ENCODE results near the gene COQ8B.

DNA sequence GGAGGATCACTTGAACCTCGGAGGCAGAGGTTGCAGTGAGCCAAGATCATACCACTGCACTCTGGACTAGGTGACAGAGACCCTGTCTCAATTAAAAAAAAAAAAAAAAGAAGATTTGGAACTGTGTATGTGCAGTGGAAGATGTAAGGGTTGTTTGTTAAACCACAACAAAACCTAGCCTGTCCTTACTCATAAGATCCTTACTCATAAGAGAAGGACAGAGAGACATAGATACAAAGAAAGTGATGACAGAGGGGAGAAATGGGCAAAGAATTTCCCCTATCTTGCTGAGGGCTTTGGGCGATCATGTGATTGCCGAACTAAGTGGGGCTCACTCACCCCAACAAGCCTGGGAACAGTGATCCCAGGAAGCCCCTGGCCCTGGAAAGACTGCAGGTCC is 8.2 kb upstream of the COQ8B start:
- TF ChIP-seq, protein P1, sequence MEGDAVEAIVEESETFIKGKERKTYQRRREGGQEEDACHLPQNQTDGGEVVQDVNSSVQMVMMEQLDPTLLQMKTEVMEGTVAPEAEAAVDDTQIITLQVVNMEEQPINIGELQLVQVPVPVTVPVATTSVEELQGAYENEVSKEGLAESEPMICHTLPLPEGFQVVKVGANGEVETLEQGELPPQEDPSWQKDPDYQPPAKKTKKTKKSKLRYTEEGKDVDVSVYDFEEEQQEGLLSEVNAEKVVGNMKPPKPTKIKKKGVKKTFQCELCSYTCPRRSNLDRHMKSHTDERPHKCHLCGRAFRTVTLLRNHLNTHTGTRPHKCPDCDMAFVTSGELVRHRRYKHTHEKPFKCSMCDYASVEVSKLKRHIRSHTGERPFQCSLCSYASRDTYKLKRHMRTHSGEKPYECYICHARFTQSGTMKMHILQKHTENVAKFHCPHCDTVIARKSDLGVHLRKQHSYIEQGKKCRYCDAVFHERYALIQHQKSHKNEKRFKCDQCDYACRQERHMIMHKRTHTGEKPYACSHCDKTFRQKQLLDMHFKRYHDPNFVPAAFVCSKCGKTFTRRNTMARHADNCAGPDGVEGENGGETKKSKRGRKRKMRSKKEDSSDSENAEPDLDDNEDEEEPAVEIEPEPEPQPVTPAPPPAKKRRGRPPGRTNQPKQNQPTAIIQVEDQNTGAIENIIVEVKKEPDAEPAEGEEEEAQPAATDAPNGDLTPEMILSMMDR (conservative IDR thresholded peaks at IDR 0.05), result no peak
- TF ChIP-seq ZFX (IDR thresholded peaks at IDR 0.05), result no peak

Data from C4-2B (cell line).